HEK293 (cell line): ENCODE results near the gene TMEM255B.

ENCODE experiments used
- CTCF ChIP-seq: fragments of 450-650 bp; formaldehyde crosslinking; IDR thresholded peaks from 2 replicates; pipeline ENCODE4 v1.5.1; 2016; ENCODE audit warnings: missing biosample characterization, missing genetic modification characterization
- KLF1 ChIP-seq: fragments of 450-650 bp; formaldehyde crosslinking; IDR thresholded peaks from 2 replicates; pipeline ENCODE4 v1.5.1; 2016; ENCODE audit warnings: missing biosample characterization, missing genetic modification characterization
- MYNN ChIP-seq: fragments of 450-650 bp; formaldehyde crosslinking; IDR thresholded peaks from 2 replicates; pipeline ENCODE4 v1.5.1; 2016; ENCODE audit warnings: missing biosample characterization, missing genetic modification characterization, borderline replicate concordance
- YY1 ChIP-seq: fragments of 450-650 bp; formaldehyde crosslinking; IDR thresholded peaks from 2 replicates; pipeline ENCODE4 v1.5.1; 2018; ENCODE audit warnings: missing biosample characterization, missing genetic modification characterization
- ZNF48 ChIP-seq: fragments of 450-650 bp; formaldehyde crosslinking; IDR thresholded peaks from 2 replicates; pipeline ENCODE4 v1.5.1; 2016; ENCODE audit warnings: missing biosample characterization, missing genetic modification characterization
- ZNF580 ChIP-seq: fragments of 450-650 bp; formaldehyde crosslinking; IDR thresholded peaks from 2 replicates; pipeline ENCODE4 v1.5.1; 2016; ENCODE audit warnings: missing biosample characterization, missing genetic modification characterization

- TF ChIP-seq CTCF (tag by site-specific recombination), result no peak
- no peak for TF ChIP-seq MYNN (tag by site-specific recombination)
- no peak for TF ChIP-seq ZNF580 (tag by site-specific recombination)
- TF ChIP-seq KLF1 (tag by site-specific recombination), result no peak
- no peak for TF ChIP-seq ZNF48 (tag by site-specific recombination)
- no peak for TF ChIP-seq YY1 (tag by site-specific recombination)
These were observed 35.1 kb downstream of the TMEM255B start for GRCh38 chr13:113794086-113794485.
